ENCODE results near the gene METAP1D.

METAP1D gene

DNA sequence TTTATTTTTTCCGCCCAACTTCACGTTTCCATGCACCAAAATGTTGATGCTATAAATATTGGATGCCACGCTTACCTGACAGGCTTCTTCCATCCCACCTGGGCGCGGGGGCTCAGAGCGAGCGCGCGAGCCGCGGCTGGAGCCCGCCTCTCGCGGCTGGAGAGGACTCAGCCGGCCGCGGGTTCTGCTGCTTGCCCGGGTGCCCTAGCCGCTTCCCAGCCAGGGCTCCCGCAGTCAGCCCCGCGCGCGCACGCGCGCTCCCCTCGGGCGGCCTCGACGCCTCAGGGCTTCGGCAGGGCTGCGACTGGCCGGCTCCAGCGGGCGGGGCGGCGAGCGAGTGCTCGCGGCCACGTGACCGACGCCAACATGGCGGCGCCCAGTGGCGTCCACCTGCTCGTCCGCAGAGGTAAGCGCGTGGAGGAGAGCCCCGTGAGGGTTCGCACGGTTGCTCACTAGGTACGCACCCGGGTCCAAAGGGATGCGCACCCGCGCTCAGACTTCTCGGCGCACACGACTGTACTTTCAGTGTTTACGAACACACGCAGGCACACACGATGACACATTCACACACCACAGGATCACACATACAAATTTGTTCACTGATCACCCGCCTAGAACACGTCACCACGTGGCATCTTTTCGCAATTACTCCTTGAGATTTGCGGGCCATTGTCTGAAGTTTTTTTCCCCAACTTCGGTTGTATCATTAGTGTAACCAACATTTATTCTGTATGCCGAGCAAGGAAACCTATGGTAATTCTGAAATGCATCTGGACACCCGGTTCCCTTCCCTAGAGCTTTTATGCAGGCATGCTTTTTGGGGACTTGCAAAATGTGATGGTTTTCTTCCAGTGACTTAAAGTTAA is at the start of gene METAP1D:
TSS of gene METAP1D (plus strand) at position 350 of the 866 bp plus-strand sequence. CDS start at position 367, 17 bp downstream.
- no peak within 1 kb of the TSS for H3K9ac ChIP-seq
- no peaks in the 10 kb centered on the region for H3K4me1 ChIP-seq
- H3K36me3 ChIP-seq (ENCODE audit: control insufficient read depth, insufficient read depth, low read length) = no peaks in the 10 kb centered on the region
- peak within 1 kb of the TSS; percentile 98 for H2AFZ ChIP-seq
- H3K4me2 ChIP-seq (ENCODE audit: low read length) = peak within 1 kb of the TSS; percentile 88
- TF ChIP-seq, protein P1, sequence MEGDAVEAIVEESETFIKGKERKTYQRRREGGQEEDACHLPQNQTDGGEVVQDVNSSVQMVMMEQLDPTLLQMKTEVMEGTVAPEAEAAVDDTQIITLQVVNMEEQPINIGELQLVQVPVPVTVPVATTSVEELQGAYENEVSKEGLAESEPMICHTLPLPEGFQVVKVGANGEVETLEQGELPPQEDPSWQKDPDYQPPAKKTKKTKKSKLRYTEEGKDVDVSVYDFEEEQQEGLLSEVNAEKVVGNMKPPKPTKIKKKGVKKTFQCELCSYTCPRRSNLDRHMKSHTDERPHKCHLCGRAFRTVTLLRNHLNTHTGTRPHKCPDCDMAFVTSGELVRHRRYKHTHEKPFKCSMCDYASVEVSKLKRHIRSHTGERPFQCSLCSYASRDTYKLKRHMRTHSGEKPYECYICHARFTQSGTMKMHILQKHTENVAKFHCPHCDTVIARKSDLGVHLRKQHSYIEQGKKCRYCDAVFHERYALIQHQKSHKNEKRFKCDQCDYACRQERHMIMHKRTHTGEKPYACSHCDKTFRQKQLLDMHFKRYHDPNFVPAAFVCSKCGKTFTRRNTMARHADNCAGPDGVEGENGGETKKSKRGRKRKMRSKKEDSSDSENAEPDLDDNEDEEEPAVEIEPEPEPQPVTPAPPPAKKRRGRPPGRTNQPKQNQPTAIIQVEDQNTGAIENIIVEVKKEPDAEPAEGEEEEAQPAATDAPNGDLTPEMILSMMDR (IDR thresholded peaks at IDR 0.05) = peak; percentile 9
- peak within 1 kb of the TSS; percentile 93 for H3K4me3 ChIP-seq (ENCODE audit: low read depth, low read length)
- no peak within 1 kb of the TSS for H3K27ac ChIP-seq
- no peaks in the 10 kb centered on the region for H3K27me3 ChIP-seq (ENCODE audit: control insufficient read depth, insufficient read depth, low read length)
- H3K79me2 ChIP-seq = no peaks in the 10 kb centered on the region
- no peaks in the 10 kb centered on the region for H3K9me3 ChIP-seq (ENCODE audit: control insufficient read depth, low read length)

DNA sequence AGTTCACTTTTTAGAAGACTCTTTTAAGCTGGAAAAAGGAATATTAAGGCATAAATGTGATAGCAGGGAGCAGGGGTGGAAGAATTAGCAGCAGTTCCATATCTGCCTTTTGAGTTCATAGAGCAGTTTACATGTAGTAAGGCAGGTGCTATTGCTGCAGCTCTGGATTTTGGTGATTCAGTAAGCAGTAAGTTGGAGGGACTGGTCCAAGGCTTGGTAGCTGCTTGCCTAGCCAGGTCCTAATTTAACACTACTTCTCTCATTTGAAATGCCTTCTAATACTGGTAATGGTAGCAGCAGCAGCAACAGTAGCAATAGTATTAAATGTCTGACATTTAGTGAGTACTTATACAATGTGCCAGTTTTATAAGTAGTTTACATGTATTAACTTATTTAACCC is 47.5 kb upstream of the METAP1D start:
- TF ChIP-seq, protein P1 (IDR thresholded peaks at IDR 0.05) = no peak
- Histone ChIP-seq H3K4me3 (ENCODE audit: low read depth, low read length) (no peak overlapping the region), H3K9me3 (ENCODE audit: control insufficient read depth, low read length) (no peaks in the 10 kb centered on the region), H3K27ac (no peak overlapping the region), H3K4me2 (ENCODE audit: low read length) (no peak overlapping the region), H3K4me1 (no peaks in the 10 kb centered on the region), H3K27me3 (ENCODE audit: control insufficient read depth, insufficient read depth, low read length) (no peaks in the 10 kb centered on the region), H3K36me3 (ENCODE audit: control insufficient read depth, insufficient read depth, low read length) (no peaks in the 10 kb centered on the region), H3K9ac (no peak overlapping the region), H3K79me2 (peaks cover 4% of the 10 kb centered on the region), H2AFZ (no peak overlapping the region)

DNA sequence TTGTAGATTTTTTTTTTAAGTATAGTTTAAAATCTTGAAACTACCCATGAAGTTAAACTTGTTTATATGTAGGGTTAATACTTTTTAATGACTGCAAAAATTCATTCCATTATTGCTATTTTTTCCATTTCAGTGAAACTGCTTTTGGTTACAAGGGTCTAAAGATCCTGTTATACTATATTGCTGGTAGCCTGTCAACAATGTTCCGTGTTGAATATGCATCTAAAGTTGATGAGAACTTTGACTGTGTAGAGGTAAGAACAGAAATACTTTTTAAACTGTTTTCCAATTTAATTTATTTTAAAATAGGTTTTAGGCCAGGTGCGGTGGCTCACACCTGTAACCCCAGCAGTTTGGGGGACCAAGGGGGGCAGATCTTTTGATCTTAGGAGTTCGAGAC is 47.0 kb upstream of the METAP1D start:
- TF ChIP-seq, protein P1 (IDR thresholded peaks at IDR 0.05) = no peak
- H3K9ac ChIP-seq = no peak overlapping the region

DNA sequence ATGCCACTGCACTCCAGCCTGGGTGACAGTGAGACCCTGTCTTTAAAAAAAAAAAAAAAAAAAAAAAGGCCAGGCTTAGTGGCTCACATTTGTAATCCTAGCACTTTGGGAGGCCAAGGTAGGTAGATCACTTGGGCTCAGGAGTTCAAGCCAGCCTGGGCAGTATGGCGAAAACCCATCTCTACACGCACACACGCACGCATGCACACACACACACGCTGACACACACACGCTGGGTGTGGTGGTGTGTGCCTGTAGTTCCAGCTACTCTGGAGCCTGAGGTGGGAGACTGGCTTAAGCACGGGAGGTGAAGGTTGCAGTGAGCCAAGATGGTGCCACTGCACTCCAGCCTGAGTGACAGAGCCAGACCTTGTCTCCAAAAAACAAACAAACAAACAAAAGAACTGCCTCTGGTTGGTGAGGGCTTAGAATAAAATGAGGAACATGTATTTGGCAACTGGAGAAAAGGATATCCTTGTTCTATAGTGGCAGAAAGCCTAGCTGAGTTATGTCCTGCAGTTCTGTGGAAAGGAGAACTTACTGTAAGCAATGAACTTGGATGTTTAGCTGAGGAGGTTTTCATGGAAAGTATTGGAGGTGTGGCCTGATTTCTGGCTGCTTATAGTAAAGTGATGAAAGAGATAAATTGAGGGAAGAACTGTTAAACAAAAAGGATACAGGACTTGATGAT is 43.5 kb upstream of the METAP1D start:
- TF ChIP-seq, protein P1 (IDR thresholded peaks at IDR 0.05) = no peak
- peaks cover 4% of the 10 kb centered on the region for H3K79me2 ChIP-seq
- no peaks in the 10 kb centered on the region for H3K27me3 ChIP-seq (ENCODE audit: control insufficient read depth, insufficient read depth, low read length)
- no peak overlapping the region for H3K4me2 ChIP-seq (ENCODE audit: low read length)
- no peaks in the 10 kb centered on the region for H3K36me3 ChIP-seq (ENCODE audit: control insufficient read depth, insufficient read depth, low read length)
- H3K4me3 ChIP-seq (ENCODE audit: low read depth, low read length) = no peak overlapping the region
- H3K4me1 ChIP-seq = no peaks in the 10 kb centered on the region
- no peaks in the 10 kb centered on the region for H3K9me3 ChIP-seq (ENCODE audit: control insufficient read depth, low read length)
- no peak overlapping the region for H3K27ac ChIP-seq
- no peak overlapping the region for H3K9ac ChIP-seq
- H2AFZ ChIP-seq = no peak overlapping the region

More for the DNA sequence above, 47.0 kb upstream of the METAP1D start:
- Histone ChIP-seq H3K27me3 (ENCODE audit: control insufficient read depth, insufficient read depth, low read length) (no peaks in the 10 kb centered on the region), H3K27ac (no peak overlapping the region), H3K36me3 (ENCODE audit: control insufficient read depth, insufficient read depth, low read length) (no peaks in the 10 kb centered on the region), H3K79me2 (peaks cover 4% of the 10 kb centered on the region), H3K9me3 (ENCODE audit: control insufficient read depth, low read length) (no peaks in the 10 kb centered on the region), H3K4me2 (ENCODE audit: low read length) (no peak overlapping the region), H3K4me1 (no peaks in the 10 kb centered on the region), H3K4me3 (ENCODE audit: low read depth, low read length) (no peak overlapping the region), H2AFZ (no peak overlapping the region)

Measured in parathyroid adenoma (tissue), 2 donors.